GM23338 (cell line): ENCODE results near the gene STX17. TPM values are rescaled to one million over a fixed set of nuclear protein-coding genes. Genes with fewer than 3 reads are reported as not detected.

Experiments
- ATAC-seq: fragments of 200-7000 bp; cut with Tn5 transposase; 3 replicates; pipeline ENCODE4 v1.9.1; 2020
- DNase-seq: peaks from one replicate; pipeline ENCODE4 v3.0.0-alpha.2; 2015; ENCODE audit warnings: low spot score
- H2AFZ ChIP-seq: fragments of 200-600 bp; sonication (generic); 2 replicates; pipeline ENCODE4 v1.8.0; 2016; ENCODE audit warnings: antibody characterized with exemption, mild to moderate bottlenecking, moderate library complexity
- H3F3A ChIP-seq: fragments of 200-600 bp; sonication (generic); replicated peaks from 2 replicates; pipeline ENCODE4 v1.8.0; 2017; ENCODE audit warnings: antibody characterized with exemption, mixed run types, low read depth
- H3K27ac ChIP-seq: fragments of 200-600 bp; sonication (generic); 2 replicates; pipeline ENCODE4 v1.6.1; 2016; ENCODE audit warnings: low read depth
- H3K27me3 ChIP-seq: fragments of 200-600 bp; sonication (generic); 2 replicates; pipeline ENCODE4 v1.8.0; 2016; ENCODE audit warnings: mild to moderate bottlenecking, mixed run types, moderate library complexity; ENCODE audit not compliant: insufficient read depth
- H3K36me3 ChIP-seq: fragments of 200-600 bp; sonication (generic); 2 replicates; pipeline ENCODE4 v1.8.0; 2016; ENCODE audit warnings: mild to moderate bottlenecking; ENCODE audit not compliant: insufficient read depth
- H3K4me1 ChIP-seq: fragments of 200-600 bp; sonication (generic); 2 replicates; pipeline ENCODE4 v1.8.0; 2016; ENCODE audit warnings: mild to moderate bottlenecking, moderate library complexity; ENCODE audit not compliant: insufficient read depth
- H3K4me2 ChIP-seq: fragments of 200-600 bp; sonication (generic); 2 replicates; pipeline ENCODE4 v1.7.1; 2017; ENCODE audit warnings: mixed run types
- H3K4me3 ChIP-seq: fragments of 200-600 bp; sonication (generic); 2 replicates; pipeline ENCODE4 v1.6.1; 2016; ENCODE audit warnings: mixed run types
- H3K79me2 ChIP-seq: fragments of 200-600 bp; sonication (generic); replicated peaks from 2 replicates; pipeline ENCODE4 v1.8.0; 2017; ENCODE audit warnings: mild to moderate bottlenecking; ENCODE audit not compliant: insufficient read depth
- H3K9me2 ChIP-seq: fragments of 200-600 bp; sonication (generic); 2 replicates; pipeline ENCODE4 v1.8.0; 2017; ENCODE audit not compliant: insufficient read depth
- H4K20me1 ChIP-seq: fragments of 200-600 bp; sonication (generic); replicated peaks from 2 replicates; pipeline ENCODE4 v1.8.0; 2017; ENCODE audit warnings: mild to moderate bottlenecking; ENCODE audit not compliant: insufficient read depth
- H3K27ac Mint-ChIP-seq: 2 replicates; pipeline ENCODE4 v1.8.0; 2020; ENCODE audit warnings: inconsistent platforms, mild to moderate bottlenecking, moderate library complexity, mixed read lengths
- H3K27me3 Mint-ChIP-seq: 3 replicates; pipeline ENCODE4 v1.8.0; 2022; ENCODE audit warnings: low read depth, mild to moderate bottlenecking, moderate library complexity, mixed read lengths, inconsistent platforms; ENCODE audit not compliant: insufficient read depth, poor library complexity
- H3K36me3 Mint-ChIP-seq: 3 replicates; pipeline ENCODE4 v1.8.0; 2021; ENCODE audit warnings: low read depth, mild to moderate bottlenecking, inconsistent platforms, moderate library complexity, mixed read lengths
- H3K4me1 Mint-ChIP-seq: 3 replicates; pipeline ENCODE4 v1.8.0; 2020; ENCODE audit warnings: mild to moderate bottlenecking, inconsistent platforms, mixed read lengths
- H3K4me3 Mint-ChIP-seq: 3 replicates; pipeline ENCODE4 v1.8.0; 2021; ENCODE audit warnings: moderate library complexity, mild to moderate bottlenecking, inconsistent platforms, mixed read lengths
- H3K9me3 Mint-ChIP-seq: 3 replicates; pipeline ENCODE4 v1.8.0; 2020; ENCODE audit warnings: moderate library complexity, mild to moderate bottlenecking, inconsistent platforms, mixed read lengths
- CREB1 ChIP-seq: fragments of 250-450 bp; sonication (Bioruptor Pico); IDR thresholded peaks from 2 replicates; pipeline ENCODE4 v1.5.0; 2020; ENCODE audit warnings: low read depth, mild to moderate bottlenecking, moderate library complexity
- CTCF ChIP-seq, 2 experiments: fragments of 200-600 bp in 1 of 2; sonication (generic) in 1 of 2; conservative IDR thresholded peaks; 2 replicates each; pipeline versions ENCODE4 v1.5.1 to v1.6.1; 2016 to 2017; ENCODE audit warnings: antibody characterized with exemption in 2 of 2, low read depth in 2 of 2, mild to moderate bottlenecking in 2 of 2, moderate library complexity in 1 of 2
- ETS1 ChIP-seq: IDR thresholded peaks from 2 replicates; pipeline ENCODE4 v1.6.1; 2016; ENCODE audit warnings: antibody characterized with exemption
- EZH2 ChIP-seq: fragments of 200-600 bp; sonication (generic); IDR thresholded peaks from one replicate; pipeline ENCODE4 v1.8.0; 2017; ENCODE audit warnings: antibody characterized with exemption, mild to moderate bottlenecking, low read depth; ENCODE audit not compliant: unreplicated experiment
- EZH2phosphoT487 ChIP-seq: fragments of 200-600 bp; sonication (generic); IDR thresholded peaks from one replicate; pipeline ENCODE4 v1.8.1; 2018; ENCODE audit warnings: antibody characterized with exemption; ENCODE audit not compliant: unreplicated experiment
- JUNB ChIP-seq: IDR thresholded peaks from one replicate; pipeline ENCODE4 v1.6.1; 2016; ENCODE audit warnings: antibody characterized with exemption; ENCODE audit not compliant: unreplicated experiment
- NANOG ChIP-seq: IDR thresholded peaks from 2 replicates; pipeline ENCODE4 v1.6.1; 2016; ENCODE audit warnings: antibody characterized with exemption, borderline replicate concordance
- STAT1 ChIP-seq: IDR thresholded peaks from one replicate; pipeline ENCODE4 v1.6.1; 2016; ENCODE audit warnings: antibody characterized with exemption; ENCODE audit not compliant: unreplicated experiment
- ZNF114 ChIP-seq: fragments of 250-450 bp; sonication (Bioruptor Pico); IDR thresholded peaks from 2 replicates; pipeline ENCODE4 v1.5.0; 2020; ENCODE audit warnings: mild to moderate bottlenecking, moderate library complexity
- ZNF462 ChIP-seq: fragments of 250-450 bp; sonication (Bioruptor Pico); IDR thresholded peaks from 2 replicates; pipeline ENCODE4 v1.5.0; 2020; ENCODE audit warnings: mild to moderate bottlenecking, moderate library complexity
- polyA plus RNA-seq: library from polyadenylated mRNA; unstranded; fragments of >200 nt; fragmentation: Nextera tagmentation; extraction: Ambion mirVana; gene quantifications from 2 replicates; pipeline ENCODE4 v1.2.1, GENCODE V29; 2016
- total RNA-seq: library from RNA; depleted of rRNA; stranded (reverse); fragments of >200 nt; shearing (Covaris generic); gene quantifications from 2 replicates; pipeline ENCODE4 v1.2.3, GENCODE V29; 2014

The STX17 gene
- total and polyA plus RNA-seq, 2 experiments from 2014 or later = 12.9 to 24.2 TPM

GRCh38 chr9:99948896-99949295 lies 42.4 kb downstream of the STX17 start (continued):
- TF ChIP-seq ZNF462 (CRISPR knock-in tag) (no peak), ZNF114 (CRISPR knock-in tag) (no peak)

GRCh38 chr9:99953861-99954507 lies 47.5 kb downstream of the STX17 start:
- no peaks in the 10 kb centered on the region for H3K27me3 ChIP-seq
- H3K4me2 ChIP-seq = no peak overlapping the region
- Mint-ChIP-seq H3K9me3 (no peaks in the 10 kb centered on the region), H3K4me1 (no peaks in the 10 kb centered on the region), H3K4me3 (no peak overlapping the region), H3K27ac (no peak overlapping the region), H3K27me3 (no peaks in the 10 kb centered on the region), H3K36me3 (peaks cover 5% of the 10 kb centered on the region; the same call in 2 of the 3 replicates)
- H2AFZ ChIP-seq = no peak overlapping the region
- no peaks in the 10 kb centered on the region for H3K9me2 ChIP-seq
- no peak for ATAC-seq
- no peaks in the 10 kb centered on the region for H3F3A ChIP-seq
- no peak overlapping the region for H3K27ac ChIP-seq
- no peaks in the 10 kb centered on the region for H3K4me1 ChIP-seq
- DNase-seq = no peak
- no peak overlapping the region for H3K4me3 ChIP-seq
- H3K79me2 ChIP-seq = no peaks in the 10 kb centered on the region
- H4K20me1 ChIP-seq = no peaks in the 10 kb centered on the region
- H3K36me3 ChIP-seq = no peaks in the 10 kb centered on the region
- TF ChIP-seq NANOG = no peak
- TF ChIP-seq EZH2 = no peak
- no peak for TF ChIP-seq CREB1 (CRISPR knock-in tag)
- no peak for TF ChIP-seq EZH2phosphoT487
- TF ChIP-seq CTCF (conservative IDR thresholded peaks at IDR 0.05; ENCODE audit: low read depth in 2 of 2) = no peak
- TF ChIP-seq JUNB = no peak
- TF ChIP-seq STAT1 = no peak
- TF ChIP-seq ZNF114 (CRISPR knock-in tag) = no peak
- no peak for TF ChIP-seq ETS1
